ENCODE data around the gene JTB.

GRCh38 chr1:153978274-153978909 is 918 bp upstream of the JTB start:
- TF ChIP-seq CTCF (IDR thresholded peaks at IDR 0.05; ENCODE audit: poor library complexity) (no peak), EZH2 (IDR thresholded peaks at IDR 0.05; ENCODE audit: borderline replicate concordance) (no peak), EZH2phosphoT487 (IDR thresholded peaks at IDR 0.05; ENCODE audit: low read depth, severe bottlenecking, unreplicated experiment) (no peak)
